NCI-H82 (cell line): ENCODE measurements around the gene GALNT2.

ENCODE experiments used
- DNase-seq: peaks from one replicate; lab custom pipeline; 2025; lab: John Stamatoyannopoulos, UW

GALNT2 gene

GRCh38 chr1:230235876-230236275 lies 168.8 kb downstream of the GALNT2 start:
- DNase-seq = no peak

DNA sequence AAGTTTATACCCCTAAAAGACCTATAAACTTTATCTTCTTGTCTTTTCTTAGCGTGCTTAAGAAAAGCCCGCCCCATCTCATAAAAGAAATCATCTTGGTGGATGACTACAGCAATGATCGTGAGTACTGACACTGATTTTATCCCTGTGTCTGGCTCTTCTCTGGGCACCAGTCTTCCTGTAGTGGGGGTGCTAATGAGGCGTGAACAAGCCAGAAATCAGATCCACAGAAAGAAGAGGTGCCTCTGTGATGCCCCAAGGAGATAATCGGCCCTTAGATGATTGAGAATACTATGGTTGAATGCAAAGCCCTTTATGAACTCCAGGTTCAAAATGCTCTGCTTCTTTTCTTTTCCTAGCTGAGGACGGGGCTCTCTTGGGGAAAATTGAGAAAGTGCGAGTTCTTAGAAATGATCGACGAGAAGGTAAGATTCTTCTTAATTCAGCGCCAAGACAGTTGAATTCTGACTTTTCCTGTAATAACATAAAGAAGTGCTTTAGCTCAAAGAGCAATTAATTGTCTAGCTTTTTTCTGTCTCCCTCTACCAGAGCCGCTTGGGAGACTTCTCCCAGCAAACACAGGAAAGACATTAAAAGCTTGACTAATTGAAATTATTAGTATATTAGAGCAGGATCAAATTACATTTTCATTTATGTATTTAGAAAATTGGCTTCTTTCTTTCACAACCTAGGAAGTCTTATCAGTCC lies 169.4 kb downstream of the GALNT2 start:
- DNase-seq = no peak

DNA sequence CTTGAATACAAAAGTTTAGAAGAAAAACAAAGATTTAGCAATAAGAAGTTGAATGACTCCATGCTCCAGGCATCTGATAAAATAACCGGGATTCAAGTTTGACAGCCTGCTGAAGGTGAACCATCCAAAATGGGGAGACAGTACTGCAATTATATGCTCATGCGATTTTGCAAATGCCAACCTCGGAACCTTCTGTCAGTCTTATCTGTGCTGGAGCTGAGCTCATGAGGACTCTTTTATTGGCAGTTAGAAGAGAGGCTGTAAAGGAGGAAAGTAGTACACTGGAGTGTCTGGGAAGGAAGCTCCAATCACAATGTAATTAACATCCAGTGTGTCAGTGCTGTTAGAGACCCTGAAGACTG lies 170.0 kb downstream of the GALNT2 start:
- DNase-seq = no peak

DNA sequence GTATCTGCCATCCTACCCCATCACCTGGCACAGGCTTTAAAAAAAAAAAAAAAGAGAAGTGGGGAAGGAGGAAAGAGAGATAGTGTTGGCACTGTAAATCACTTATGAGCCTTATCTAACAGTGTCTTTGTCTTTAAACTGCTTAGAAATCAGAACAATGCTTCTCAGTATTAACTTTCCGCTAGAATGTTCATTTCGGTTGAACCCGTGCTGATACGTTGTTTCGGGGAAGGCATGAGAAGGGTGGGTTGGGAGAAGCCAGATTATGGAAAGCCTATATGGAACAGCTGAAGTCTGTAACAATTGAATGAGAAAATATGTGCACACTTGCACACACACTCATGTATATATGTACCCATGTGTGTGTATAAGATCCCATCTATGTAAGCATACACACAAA lies 170.8 kb downstream of the GALNT2 start:
- no peak for DNase-seq

DNA sequence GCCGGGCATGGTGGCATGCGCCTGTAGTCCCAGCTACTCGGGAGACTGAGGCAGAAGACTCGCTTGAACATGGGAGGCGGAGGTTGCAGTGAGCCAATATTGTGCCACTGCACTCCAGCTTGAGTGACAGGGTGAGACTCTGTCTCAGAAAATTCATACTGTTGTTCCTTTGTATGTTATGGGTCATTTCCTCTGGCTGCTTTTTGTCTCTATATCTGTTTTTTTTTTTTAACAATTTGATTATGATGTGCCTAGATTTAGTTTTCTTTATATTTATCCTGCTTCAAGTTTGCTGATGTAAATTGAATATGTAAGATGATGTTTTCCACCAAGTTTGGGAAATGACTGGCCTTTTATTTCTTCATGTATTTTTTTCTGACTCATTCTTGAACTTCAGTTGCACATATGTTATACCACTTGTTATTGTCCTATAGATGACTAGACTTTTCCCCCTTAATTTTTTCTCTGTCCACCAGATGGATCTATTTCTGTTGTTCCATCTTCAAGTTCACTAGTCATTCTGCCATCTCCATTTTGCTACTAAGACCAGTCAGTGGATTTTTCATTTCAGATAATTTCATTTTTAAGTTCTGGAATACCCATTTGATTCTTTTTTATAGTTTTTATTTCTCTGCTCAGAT lies 173.5 kb downstream of the GALNT2 start:
- DNase-seq = no peak

DNA sequence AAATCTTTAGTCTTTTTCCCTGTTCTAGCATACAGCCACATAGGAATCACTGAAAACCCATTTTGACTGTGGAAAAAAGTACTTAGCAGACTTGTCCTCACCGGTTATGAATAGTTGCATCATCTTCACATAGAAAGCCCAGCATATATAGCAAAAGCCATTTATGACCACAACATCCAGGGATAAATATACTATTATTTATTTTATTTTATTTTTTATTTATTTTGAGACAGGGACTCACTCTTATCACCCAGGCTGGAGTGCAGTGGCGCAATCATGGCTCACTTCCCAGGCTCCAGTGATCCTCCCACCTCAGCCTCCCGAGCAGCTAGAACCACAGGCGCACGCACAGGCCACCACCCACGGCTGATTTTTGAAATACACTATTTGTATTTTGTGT lies 175.3 kb downstream of the GALNT2 start:
- DNase-seq = no peak

DNA sequence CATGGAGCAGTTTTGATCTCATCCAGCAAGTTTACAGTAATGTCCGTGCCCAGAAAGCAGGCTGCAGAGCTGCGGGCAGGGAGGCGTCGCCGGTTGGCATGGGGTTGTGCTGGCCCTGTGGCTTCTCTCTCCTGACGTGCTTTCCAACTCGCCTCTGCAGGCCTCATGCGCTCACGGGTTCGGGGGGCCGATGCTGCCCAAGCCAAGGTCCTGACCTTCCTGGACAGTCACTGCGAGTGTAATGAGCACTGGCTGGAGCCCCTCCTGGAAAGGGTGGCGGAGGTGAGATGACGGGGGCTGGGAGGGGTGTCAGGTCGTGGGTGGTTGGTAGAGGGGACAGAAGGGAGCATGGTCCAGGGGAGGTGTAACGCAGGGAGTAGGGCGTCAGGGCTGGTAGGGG lies 176.1 kb downstream of the GALNT2 start:
- DNase-seq = no peak

DNA sequence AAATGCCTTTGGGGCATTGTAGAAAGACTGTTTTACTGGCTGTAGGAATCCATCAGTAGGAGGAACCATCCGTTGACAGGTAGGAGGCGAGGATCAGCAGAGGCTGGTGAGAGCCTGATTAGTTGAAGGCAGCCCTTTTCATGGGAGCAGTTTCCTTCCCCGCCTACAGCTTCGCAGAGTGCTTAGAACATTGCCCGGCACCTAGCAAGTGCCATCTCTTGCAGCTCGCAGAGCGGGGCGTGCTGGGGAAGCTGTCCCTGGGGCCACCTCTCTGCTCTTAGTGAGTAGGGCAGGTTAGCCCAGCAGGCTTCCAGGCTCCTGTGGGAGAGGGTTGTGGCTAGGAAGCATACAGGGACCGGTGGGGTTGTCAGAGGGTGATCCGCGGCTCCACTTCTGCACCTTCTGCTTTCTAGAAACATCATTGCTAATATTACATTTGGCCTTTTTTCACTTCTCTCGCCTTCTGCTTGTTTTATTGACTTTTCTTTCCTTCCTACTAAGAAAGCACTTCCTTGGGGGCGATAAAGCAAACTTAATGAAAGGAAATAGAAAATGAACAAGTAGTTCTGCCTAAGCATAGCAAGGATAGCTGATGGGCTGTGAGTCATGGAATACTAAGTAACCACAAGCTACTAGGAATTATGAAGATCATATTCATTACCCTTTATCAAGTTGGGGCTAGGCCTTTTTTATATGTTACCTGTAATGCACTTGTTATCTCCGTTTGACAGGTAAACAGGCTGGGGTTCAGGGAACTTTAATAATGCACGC lies 176.7 kb downstream of the GALNT2 start:
- no peak for DNase-seq

- DNase-seq = no peak
These were observed 179.5 kb downstream of the GALNT2 start for GRCh38 chr1:230246551-230246950.

- no peak for DNase-seq
These were observed 181.2 kb downstream of the GALNT2 start for GRCh38 chr1:230248016-230248888.

- no peak for DNase-seq
These were observed 181.8 kb downstream of the GALNT2 start for GRCh38 chr1:230248889-230249270.

- DNase-seq = no peak
These were observed 182.8 kb downstream of the GALNT2 start for GRCh38 chr1:230249695-230250480.

DNA sequence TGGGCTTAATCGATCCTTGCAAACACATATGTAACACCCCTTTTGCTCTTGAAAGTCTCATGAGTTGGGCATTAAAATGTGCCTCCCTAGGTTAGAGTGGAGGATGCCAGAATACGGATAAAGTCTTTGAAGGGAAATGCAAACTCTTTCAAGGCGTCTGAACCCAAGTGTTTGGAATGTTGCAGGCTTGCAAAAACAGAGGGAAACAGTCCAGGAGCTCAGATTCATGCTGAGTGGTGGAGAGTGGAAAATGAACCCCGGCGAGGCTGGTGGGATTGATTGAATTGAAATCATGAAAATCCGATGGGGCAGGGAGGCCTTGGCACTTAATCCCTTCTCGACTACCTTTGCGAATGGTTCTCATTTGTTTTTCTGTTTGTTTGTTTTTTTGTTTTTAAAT lies 183.6 kb downstream of the GALNT2 start:
- DNase-seq = no peak

- no peak for DNase-seq
These were observed 184.7 kb downstream of the GALNT2 start for GRCh38 chr1:230251644-230252191.

GRCh38 chr1:230253150-230253549 lies 186.1 kb downstream of the GALNT2 start:
- no peak for DNase-seq

- DNase-seq = no peak
These were observed 187.2 kb downstream of the GALNT2 start for GRCh38 chr1:230254265-230254664.

DNA sequence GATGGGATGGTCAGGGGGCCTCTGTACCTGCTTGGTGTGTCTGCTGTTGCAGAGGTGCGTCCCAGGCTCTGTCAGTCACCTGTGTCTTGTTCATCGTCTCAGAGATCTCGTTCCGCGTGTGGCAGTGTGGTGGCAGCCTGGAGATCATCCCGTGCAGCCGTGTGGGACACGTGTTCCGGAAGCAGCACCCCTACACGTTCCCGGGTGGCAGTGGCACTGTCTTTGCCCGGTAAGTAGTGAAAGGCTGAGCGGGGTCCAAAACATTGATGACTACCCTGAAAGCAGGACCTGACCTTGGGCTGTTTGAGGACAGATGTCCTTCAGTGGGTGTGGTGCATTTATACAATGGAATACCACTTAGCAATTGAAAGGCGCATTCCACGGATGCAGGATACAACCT lies 188.1 kb downstream of the GALNT2 start:
- DNase-seq = no peak

- no peak for DNase-seq
These were observed 189.0 kb downstream of the GALNT2 start for GRCh38 chr1:230255991-230256390.

GRCh38 chr1:230256896-230257295 lies 189.9 kb downstream of the GALNT2 start:
- DNase-seq = no peak

DNA sequence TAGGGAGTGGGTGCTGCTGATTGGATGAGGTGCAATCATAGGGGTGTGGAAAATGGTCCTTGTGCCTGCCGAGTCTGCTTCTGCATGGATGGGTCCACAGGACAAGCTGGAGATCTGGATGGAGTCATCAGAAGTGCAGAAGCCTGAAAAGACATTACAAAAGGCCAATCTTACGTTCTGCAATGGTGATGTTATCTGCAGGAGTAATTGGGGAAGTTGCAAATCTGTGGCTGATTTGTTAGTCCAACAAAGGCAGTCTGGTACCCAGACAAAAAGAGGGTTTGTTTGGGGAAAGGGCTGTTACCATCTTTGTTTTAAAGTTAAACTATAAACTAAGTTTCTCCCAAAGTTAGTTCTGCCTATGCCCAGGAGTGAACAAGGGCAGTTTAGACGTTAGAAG lies 192.6 kb downstream of the GALNT2 start:
- DNase-seq = no peak

DNA sequence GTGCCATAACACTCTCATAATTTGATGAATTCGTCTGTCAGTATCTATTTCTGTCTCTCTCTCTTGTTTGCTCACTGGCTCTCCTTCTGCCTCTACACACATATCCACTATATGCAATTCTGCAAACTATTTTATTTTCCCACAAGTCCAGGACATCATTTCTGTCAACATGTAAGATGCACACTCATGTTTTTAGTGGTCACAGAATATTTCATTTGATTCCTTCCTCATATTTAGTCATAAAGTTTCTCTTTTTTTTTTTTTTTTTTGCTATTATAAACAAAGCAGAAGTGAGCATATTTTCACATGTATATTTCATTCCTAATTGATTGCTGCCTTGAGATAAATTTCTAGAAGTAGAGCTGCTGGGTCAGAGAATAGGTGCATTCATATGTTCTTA lies 193.8 kb downstream of the GALNT2 start:
- DNase-seq = no peak
